Measurements from ENCODE around the gene ANKRD7. TPM values are rescaled to one million over a fixed set of nuclear protein-coding genes. Genes with fewer than 3 reads are reported as not detected.

Gene ANKRD7
- total and polyA plus RNA-seq, 8 donors: 0.28 to 1.2 (median 0.63) TPM

DNA sequence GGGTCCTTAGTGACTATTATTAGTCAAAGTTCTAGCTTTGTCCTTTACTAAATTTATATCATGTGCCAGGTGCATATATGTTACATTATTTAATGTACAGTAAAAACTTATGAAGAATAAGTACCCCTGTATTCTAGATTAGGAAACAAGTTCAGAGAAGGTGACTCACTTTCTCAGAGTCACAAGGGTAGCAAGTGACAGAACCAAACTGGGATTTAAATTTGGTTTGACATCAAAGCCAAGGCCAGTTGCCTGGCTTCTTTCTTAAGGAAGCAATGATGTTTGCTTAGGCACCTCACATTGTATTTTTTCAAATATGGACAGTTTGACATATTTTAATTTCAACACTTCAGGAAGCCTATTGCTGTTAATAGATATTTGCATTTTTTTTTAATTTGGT, 38.0 kb upstream of the ANKRD7 start:
- H3K4me3 ChIP-seq: no peak overlapping the region
- no peaks in the 10 kb centered on the region for H3K9me3 ChIP-seq
- intact Hi-C loops (cut with DNase I): no loop called here
- no peak for TF ChIP-seq CTCF (IDR thresholded peaks at IDR 0.05)
- no peak overlapping the region for H3K27ac ChIP-seq
- H3K27me3 ChIP-seq: no peaks in the 10 kb centered on the region
- no peaks in the 10 kb centered on the region for H3K36me3 ChIP-seq
- peaks cover 0 to 20% (median 19%) of the 10 kb centered on the region in 3 donors for H3K4me1 ChIP-seq
- ATAC-seq (no peak), FAIRE-seq (no peak), DNase-seq (no peak)

GRCh38 chr7:118194571-118194970, 29.9 kb upstream of the ANKRD7 start:
- H3K4me3 ChIP-seq: no peak overlapping the region
- FAIRE-seq (no peak), ATAC-seq (no peak), DNase-seq (no peak)
- peaks cover 0 to 5% (median 5%) of the 10 kb centered on the region in 3 donors for H3K4me1 ChIP-seq
- H3K36me3 ChIP-seq: no peaks in the 10 kb centered on the region
- no peaks in the 10 kb centered on the region for H3K27me3 ChIP-seq
- no peak for TF ChIP-seq CTCF (IDR thresholded peaks at IDR 0.05)
- 68 to 69% methylated on average over 2 of the region's 2 CpGs for WGBS, 2 donors
- intact Hi-C loops (cut with DNase I): no loop called here
- H3K9me3 ChIP-seq: no peaks in the 10 kb centered on the region
- no peak overlapping the region for H3K27ac ChIP-seq

GRCh38 chr7:118195837-118196474, 28.5 kb upstream of the ANKRD7 start:
- intact Hi-C loops (cut with DNase I): no loop called here
- peak; percentile 26 for FAIRE-seq
- H3K4me3 ChIP-seq: no peak overlapping the region
- DNase-seq: peak in 3 of 6 donors; percentile 60 to 66 (median 63)
- no peak overlapping the region for H3K27ac ChIP-seq
- peak; percentile 85 to 95 (median 90) for ATAC-seq
- no peaks in the 10 kb centered on the region for H3K27me3 ChIP-seq
- 42 to 47% methylated on average over 6 of the region's 6 CpGs for WGBS, 2 donors
- TF ChIP-seq CTCF (IDR thresholded peaks at IDR 0.05): peak in 3 of 4 donors; percentile 59 to 62 (median 59)
- H3K36me3 ChIP-seq: no peaks in the 10 kb centered on the region
- peaks cover 0 to 5% (median 5%) of the 10 kb centered on the region in 3 donors for H3K4me1 ChIP-seq
- no peaks in the 10 kb centered on the region for H3K9me3 ChIP-seq

DNA sequence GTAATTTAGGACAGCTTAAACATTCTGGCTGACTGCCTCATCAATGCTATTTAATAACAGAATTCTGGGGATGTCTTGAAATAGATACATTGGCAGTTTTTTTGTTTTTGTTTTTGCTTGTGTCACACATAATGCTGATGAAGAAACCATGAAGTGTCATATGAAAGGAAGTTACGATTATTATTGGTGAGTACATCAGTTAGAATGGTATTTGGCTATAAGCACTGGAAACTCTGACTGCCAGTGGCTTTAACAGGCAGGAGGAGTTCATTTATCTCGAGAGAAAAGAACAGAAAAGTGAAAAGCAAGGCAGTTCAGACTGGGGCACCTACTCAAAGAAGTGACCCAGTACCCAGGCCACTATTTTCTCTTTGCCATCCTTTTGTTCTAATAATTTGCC, 22.4 kb upstream of the ANKRD7 start:
- Histone ChIP-seq H3K4me1 (no peaks in the 10 kb centered on the region), H3K4me3 (no peak overlapping the region), H3K27ac (no peak overlapping the region), H3K36me3 (no peaks in the 10 kb centered on the region), H3K27me3 (peaks cover 0 to 4% (median 0%) of the 10 kb centered on the region in 4 donors), H3K9me3 (no peaks in the 10 kb centered on the region)
- intact Hi-C loops (cut with DNase I): no loop called here
- no peak for TF ChIP-seq CTCF (IDR thresholded peaks at IDR 0.05)
- FAIRE-seq (no peak), ATAC-seq (no peak), DNase-seq (no peak)
- 58 to 62% methylated on average over 2 of the region's 2 CpGs for WGBS, 2 donors

- Histone ChIP-seq H3K36me3 (no peaks in the 10 kb centered on the region), H3K27ac (peak overlapping the region in 2 of 4 donors; percentile 24 to 57), H3K9me3 (no peaks in the 10 kb centered on the region), H3K27me3 (no peaks in the 10 kb centered on the region), H3K4me3 (peak overlapping the region; percentile 31 to 61 (median 46)), H3K4me1 (peaks cover 0 to 7% (median 0%) of the 10 kb centered on the region in 3 donors)
- no peak for FAIRE-seq
- 6 to 9% methylated on average over 49 of the region's 49 CpGs for WGBS, 2 donors
- no peak for TF ChIP-seq CTCF (IDR thresholded peaks at IDR 0.05)
- ATAC-seq: peak; percentile 91 to 97 (median 96)
- intact Hi-C loops (cut with DNase I): no loop called here
- peak; percentile 61 to 87 (median 70) for DNase-seq
These were observed 10.3 kb upstream of the ANKRD7 start for GRCh38 chr7:118214051-118214832.

All from pancreas (tissue), 10 donors.